ENCODE measurements around the gene EHBP1L1.
A peak's percentile ranks its signal among the peaks of the same experiment; 100 is the strongest.

The EHBP1L1 gene

GRCh38 chr11:65595131-65595530 lies 19.3 kb downstream of the EHBP1L1 start:
- no peak for DNase-seq (ENCODE audit: low read depth, low spot score)

GRCh38 chr11:65595543-65596281 lies 19.9 kb downstream of the EHBP1L1 start, which contains the start of gene KCNK7:
Gene KCNK7 (minus strand): TSS chr11:65595800. CDS start chr11:65595772, 28 bp downstream.
- no peak for DNase-seq (ENCODE audit: low read depth, low spot score)

- DNase-seq (ENCODE audit: low read depth, low spot score) = no peak
These were observed 20.7 kb downstream of the EHBP1L1 start for GRCh38 chr11:65596520-65596919.

- DNase-seq (ENCODE audit: low read depth, low spot score) = no peak
These were observed 22.4 kb downstream of the EHBP1L1 start for GRCh38 chr11:65598258-65598699.

GRCh38 chr11:65599216-65599954 lies 23.5 kb downstream of the EHBP1L1 start:
- DNase-seq (ENCODE audit: low read depth, low spot score) = no peak

GRCh38 chr11:65599955-65600246 lies 24.0 kb downstream of the EHBP1L1 start:
- DNase-seq (ENCODE audit: low read depth, low spot score) = no peak

GRCh38 chr11:65604258-65604657 lies 28.4 kb downstream of the EHBP1L1 start:
- no peak for DNase-seq (ENCODE audit: low read depth, low spot score)

- peak; percentile 98 for DNase-seq (ENCODE audit: low read depth, low spot score)
These were observed 31.2 kb downstream of the EHBP1L1 start for GRCh38 chr11:65606876-65607613.

GRCh38 chr11:65607614-65608426 lies 32.0 kb downstream of the EHBP1L1 start:
- DNase-seq (ENCODE audit: low read depth, low spot score) = no peak

- DNase-seq (ENCODE audit: low read depth, low spot score) = no peak
These were observed 33.4 kb downstream of the EHBP1L1 start for GRCh38 chr11:65609229-65609628.

GRCh38 chr11:65609665-65610064 lies 33.8 kb downstream of the EHBP1L1 start:
- DNase-seq (ENCODE audit: low read depth, low spot score) = no peak

- DNase-seq (ENCODE audit: low read depth, low spot score) = no peak
These were observed 34.6 kb downstream of the EHBP1L1 start for GRCh38 chr11:65610404-65610803.

GRCh38 chr11:65611028-65611757 lies 35.3 kb downstream of the EHBP1L1 start:
- no peak for DNase-seq (ENCODE audit: low read depth, low spot score)

- DNase-seq (ENCODE audit: low read depth, low spot score) = peak; percentile 48
These were observed 36.1 kb downstream of the EHBP1L1 start for GRCh38 chr11:65611758-65612603.

- no peak for DNase-seq (ENCODE audit: low read depth, low spot score)
These were observed 36.8 kb downstream of the EHBP1L1 start for GRCh38 chr11:65612691-65613090.

GRCh38 chr11:65613091-65613928 lies 37.5 kb downstream of the EHBP1L1 start:
- no peak for DNase-seq (ENCODE audit: low read depth, low spot score)

GRCh38 chr11:65615229-65615949 lies 39.5 kb downstream of the EHBP1L1 start, which contains the start of gene PCNX3:
Gene PCNX3 (plus strand): TSS chr11:65615776. CDS start chr11:65616312, 536 bp downstream.
- DNase-seq (ENCODE audit: low read depth, low spot score) = peak; percentile 100

GRCh38 chr11:65615950-65616574 lies 40.2 kb downstream of the EHBP1L1 start:
- DNase-seq (ENCODE audit: low read depth, low spot score) = peak; percentile 36

Data from astrocyte of the hippocampus (primary cell).